ENCODE data around the gene EPB41L4A.

EPB41L4A gene

GRCh38 chr5:112323166-112323565 is 95.9 kb downstream of the EPB41L4A start:
- Histone ChIP-seq H3K36me3 (ENCODE audit: insufficient read depth, low read length) (no peaks in the 10 kb centered on the region), H3K4me2 (ENCODE audit: low read depth, low read length, poor library complexity, severe bottlenecking) (peak overlapping the region; percentile 31), H3K79me2 (ENCODE audit: insufficient read depth, low read length) (no peaks in the 10 kb centered on the region), H3K9me2 (replicated peaks; ENCODE audit: low read depth, low read length) (no peaks in the 10 kb centered on the region), H3F3A (ENCODE audit: low read depth) (no peaks in the 10 kb centered on the region), H3K4me3 (ENCODE audit: low read length, poor library complexity, severe bottlenecking) (peak overlapping the region; percentile 14), H4K20me1 (ENCODE audit: insufficient read depth, low read length, poor library complexity, severe bottlenecking) (no peaks in the 10 kb centered on the region), H3K9me3 (ENCODE audit: insufficient read depth, low read depth, low read length) (no peaks in the 10 kb centered on the region), H2AFZ (ENCODE audit: low read length) (no peak overlapping the region), H3K27me3 (ENCODE audit: insufficient read depth, low read length, poor library complexity, severe bottlenecking) (no peaks in the 10 kb centered on the region), H3K9ac (ENCODE audit: low read depth, low read length, poor library complexity, severe bottlenecking) (no peak overlapping the region), H3K4me1 (ENCODE audit: insufficient read depth, low read length, poor library complexity, severe bottlenecking) (peaks cover 9% of the 10 kb centered on the region)
- TF ChIP-seq CTCF (conservative IDR thresholded peaks at IDR 0.05; ENCODE audit: low read length) (no peak), EZH2phosphoT487 (IDR thresholded peaks at IDR 0.05; ENCODE audit: borderline replicate concordance) (no peak)

GRCh38 chr5:112320408-112320807 is 98.7 kb downstream of the EPB41L4A start:
- H3K27me3 ChIP-seq (ENCODE audit: insufficient read depth, low read length, poor library complexity, severe bottlenecking): no peaks in the 10 kb centered on the region
- no peak overlapping the region for H3K9ac ChIP-seq (ENCODE audit: low read depth, low read length, poor library complexity, severe bottlenecking)
- no peak overlapping the region for H3K4me3 ChIP-seq (ENCODE audit: low read length, poor library complexity, severe bottlenecking)
- H2AFZ ChIP-seq (ENCODE audit: low read length): no peak overlapping the region
- no peaks in the 10 kb centered on the region for H3K9me3 ChIP-seq (ENCODE audit: insufficient read depth, low read depth, low read length)
- H3F3A ChIP-seq (ENCODE audit: low read depth): no peaks in the 10 kb centered on the region
- TF ChIP-seq CTCF (conservative IDR thresholded peaks at IDR 0.05; ENCODE audit: low read length): no peak
- TF ChIP-seq EZH2phosphoT487 (IDR thresholded peaks at IDR 0.05; ENCODE audit: borderline replicate concordance): no peak
- H4K20me1 ChIP-seq (ENCODE audit: insufficient read depth, low read length, poor library complexity, severe bottlenecking): no peaks in the 10 kb centered on the region
- H3K4me2 ChIP-seq (ENCODE audit: low read depth, low read length, poor library complexity, severe bottlenecking): no peak overlapping the region
- no peaks in the 10 kb centered on the region for H3K36me3 ChIP-seq (ENCODE audit: insufficient read depth, low read length)
- no peaks in the 10 kb centered on the region for H3K9me2 ChIP-seq (replicated peaks; ENCODE audit: low read depth, low read length)
- no peaks in the 10 kb centered on the region for H3K79me2 ChIP-seq (ENCODE audit: insufficient read depth, low read length)
- H3K4me1 ChIP-seq (ENCODE audit: insufficient read depth, low read length, poor library complexity, severe bottlenecking): peaks cover 9% of the 10 kb centered on the region

GRCh38 chr5:112318346-112318745 is 100.7 kb downstream of the EPB41L4A start:
- TF ChIP-seq EZH2phosphoT487 (IDR thresholded peaks at IDR 0.05; ENCODE audit: borderline replicate concordance): no peak
- Histone ChIP-seq H3K4me2 (ENCODE audit: low read depth, low read length, poor library complexity, severe bottlenecking) (no peak overlapping the region), H3K4me1 (ENCODE audit: insufficient read depth, low read length, poor library complexity, severe bottlenecking) (peaks cover 6% of the 10 kb centered on the region), H3K4me3 (ENCODE audit: low read length, poor library complexity, severe bottlenecking) (no peak overlapping the region), H3F3A (ENCODE audit: low read depth) (no peaks in the 10 kb centered on the region), H3K27me3 (ENCODE audit: insufficient read depth, low read length, poor library complexity, severe bottlenecking) (no peaks in the 10 kb centered on the region), H3K9me2 (replicated peaks; ENCODE audit: low read depth, low read length) (no peaks in the 10 kb centered on the region), H3K9me3 (ENCODE audit: insufficient read depth, low read depth, low read length) (no peaks in the 10 kb centered on the region), H4K20me1 (ENCODE audit: insufficient read depth, low read length, poor library complexity, severe bottlenecking) (no peaks in the 10 kb centered on the region), H2AFZ (ENCODE audit: low read length) (no peak overlapping the region), H3K9ac (ENCODE audit: low read depth, low read length, poor library complexity, severe bottlenecking) (no peak overlapping the region), H3K36me3 (ENCODE audit: insufficient read depth, low read length) (no peaks in the 10 kb centered on the region), H3K79me2 (ENCODE audit: insufficient read depth, low read length) (no peaks in the 10 kb centered on the region)

GRCh38 chr5:112317866-112318265 is 101.2 kb downstream of the EPB41L4A start:
- Histone ChIP-seq H3K4me2 (ENCODE audit: low read depth, low read length, poor library complexity, severe bottlenecking) (no peak overlapping the region), H3K27me3 (ENCODE audit: insufficient read depth, low read length, poor library complexity, severe bottlenecking) (no peaks in the 10 kb centered on the region), H3K4me1 (ENCODE audit: insufficient read depth, low read length, poor library complexity, severe bottlenecking) (peaks cover 1% of the 10 kb centered on the region), H3K79me2 (ENCODE audit: insufficient read depth, low read length) (no peaks in the 10 kb centered on the region), H4K20me1 (ENCODE audit: insufficient read depth, low read length, poor library complexity, severe bottlenecking) (no peaks in the 10 kb centered on the region), H3K4me3 (ENCODE audit: low read length, poor library complexity, severe bottlenecking) (no peak overlapping the region), H3K9me2 (replicated peaks; ENCODE audit: low read depth, low read length) (no peaks in the 10 kb centered on the region), H3F3A (ENCODE audit: low read depth) (no peaks in the 10 kb centered on the region), H3K9me3 (ENCODE audit: insufficient read depth, low read depth, low read length) (no peaks in the 10 kb centered on the region), H3K36me3 (ENCODE audit: insufficient read depth, low read length) (no peaks in the 10 kb centered on the region), H3K9ac (ENCODE audit: low read depth, low read length, poor library complexity, severe bottlenecking) (no peak overlapping the region), H2AFZ (ENCODE audit: low read length) (no peak overlapping the region)
- TF ChIP-seq CTCF (conservative IDR thresholded peaks at IDR 0.05; ENCODE audit: low read length) (no peak), EZH2phosphoT487 (IDR thresholded peaks at IDR 0.05; ENCODE audit: borderline replicate concordance) (no peak)
